ENCODE results near the gene DLG5. TPM values are rescaled to one million over a fixed set of nuclear protein-coding genes. Genes with fewer than 3 reads are reported as not detected.

The DLG5 gene
- polyA plus RNA-seq, 6 donors from 2014 or later: 0.09 TPM; not detected in 5

GRCh38 chr10:77939561-77940001, 13.0 kb upstream of the DLG5 start:
- ATAC-seq (ENCODE audit: low read depth in 2 of 2) (no peak), DNase-seq (no peak)
- H3K36me3 Mint-ChIP-seq: no peaks in the 10 kb centered on the region
- no peaks in the 10 kb centered on the region for H3K4me1 Mint-ChIP-seq
- H3K9me3 Mint-ChIP-seq: peaks cover 0 to 4% (median 0%) of the 10 kb centered on the region in 7 donors
- H3K27me3 Mint-ChIP-seq: peaks cover 3 to 24% (median 24%) of the 10 kb centered on the region in 3 donors
- no peak overlapping the region for H3K27ac Mint-ChIP-seq
- H3K4me3 Mint-ChIP-seq: no peak overlapping the region

DNA sequence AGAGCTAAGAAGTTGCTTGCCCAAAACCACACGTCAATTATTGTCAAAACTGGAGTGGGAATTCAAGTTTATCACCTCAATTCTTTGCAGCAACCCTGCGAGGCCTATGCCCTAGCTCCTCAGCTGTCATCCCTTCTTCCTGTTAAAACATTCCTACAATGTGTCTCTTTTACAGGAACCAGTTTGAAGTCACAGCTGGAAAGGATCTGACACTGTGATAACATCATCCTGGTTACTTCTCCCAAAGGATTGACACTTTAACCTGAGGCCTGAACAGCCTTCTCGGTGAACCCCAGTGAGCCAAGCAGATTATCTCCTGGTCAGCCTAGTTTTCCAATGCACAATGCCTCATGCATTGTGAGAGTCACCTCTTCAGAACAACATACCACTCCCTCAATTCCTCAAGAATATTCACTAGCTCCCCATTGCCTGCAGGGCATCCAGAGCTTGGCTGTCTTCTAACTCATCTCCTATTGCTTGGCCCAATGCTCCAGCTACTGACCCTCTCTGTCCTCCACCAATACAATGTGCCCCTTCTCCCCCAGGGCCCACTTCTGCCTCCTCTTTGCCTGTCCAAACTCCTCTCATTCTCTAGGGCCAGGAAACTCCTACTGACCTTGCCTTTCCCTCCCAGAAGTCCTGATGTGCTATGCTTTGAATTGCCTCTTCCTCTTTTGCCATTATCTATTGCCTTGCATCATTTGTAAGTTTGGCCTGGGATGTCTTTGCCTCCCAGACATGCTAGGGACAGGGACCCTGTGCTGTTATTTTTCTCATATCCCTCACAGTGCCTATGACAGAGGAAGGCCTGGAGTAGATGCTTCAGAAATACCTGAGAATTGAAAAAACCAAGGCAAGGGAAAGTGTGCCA, 10.4 kb upstream of the DLG5 start:
- Mint-ChIP-seq H3K4me3 (no peak overlapping the region), H3K4me1 (no peaks in the 10 kb centered on the region), H3K27me3 (peaks cover 0 to 14% (median 12%) of the 10 kb centered on the region in 3 donors), H3K27ac (no peak overlapping the region), H3K9me3 (no peaks in the 10 kb centered on the region), H3K36me3 (no peaks in the 10 kb centered on the region)
- ATAC-seq (ENCODE audit: low read depth in 2 of 2): no peak
- DNase-seq: no peak

- peaks cover 0 to 7% (median 0%) of the 10 kb centered on the region in 3 donors for H3K4me1 Mint-ChIP-seq
- peaks cover 31 to 37% (median 35%) of the 10 kb centered on the region in 3 donors for H3K27me3 Mint-ChIP-seq
- no peak overlapping the region for H3K27ac Mint-ChIP-seq
- no peak overlapping the region for H3K4me3 Mint-ChIP-seq
- no peak for DNase-seq
- peaks cover 0 to 4% of the 10 kb centered on the region in 2 donors for H3K36me3 Mint-ChIP-seq
- no peak for ATAC-seq (ENCODE audit: low read depth in 2 of 2)
- H3K9me3 Mint-ChIP-seq: peaks cover 0 to 11% (median 3%) of the 10 kb centered on the region in 7 donors
Measured at GRCh38 chr10:77932016-77932715, 5.6 kb upstream of the DLG5 start.

DNA sequence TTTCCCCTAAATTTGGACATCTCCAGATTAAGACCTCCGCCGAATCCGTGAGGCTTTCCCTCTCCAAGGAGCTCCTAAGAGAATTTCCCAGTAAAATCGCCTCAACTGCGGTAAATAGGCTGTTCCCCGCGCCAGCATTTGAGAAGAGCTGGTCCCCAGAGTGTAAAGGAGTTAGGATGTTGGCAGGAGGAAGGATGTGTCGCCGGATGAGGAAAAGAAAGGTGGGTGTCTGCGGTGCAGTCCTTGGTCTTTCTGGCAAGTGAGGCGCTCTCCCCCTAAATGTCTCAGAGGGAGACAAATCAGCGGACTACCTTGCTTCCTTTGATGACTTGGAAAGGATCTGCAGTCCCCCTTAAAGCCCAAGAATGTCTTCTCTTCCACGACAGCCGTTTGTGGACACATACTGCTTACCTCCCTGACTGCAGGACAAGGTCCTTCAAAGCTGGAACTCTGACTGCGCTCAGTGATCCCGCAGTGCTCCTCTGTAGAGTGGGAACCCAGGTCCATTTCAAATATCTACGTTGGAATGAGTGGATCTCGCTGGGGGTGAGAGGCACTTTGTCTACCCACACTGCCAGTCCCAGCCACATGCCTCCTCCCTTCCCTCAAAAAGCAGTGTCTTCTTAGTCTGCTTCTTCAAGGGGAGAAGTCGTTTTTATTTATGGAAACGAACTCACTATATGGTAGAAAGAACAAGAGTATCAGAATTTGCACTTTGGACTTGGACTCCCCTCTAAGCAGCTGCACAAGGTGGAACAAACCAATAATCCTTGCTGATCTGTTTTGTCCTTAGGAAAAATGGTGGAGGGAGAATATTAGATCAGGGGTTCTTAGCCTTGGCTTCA, 1.1 kb upstream of the DLG5 start:
- Mint-ChIP-seq H3K4me1 (peaks cover 4 to 15% (median 7%) of the 10 kb centered on the region in 3 donors), H3K27me3 (peaks cover 51 to 67% (median 66%) of the 10 kb centered on the region in 3 donors), H3K4me3 (peak overlapping the region; percentile 51 to 88 (median 76)), H3K27ac (no peak overlapping the region), H3K36me3 (peaks cover 0 to 4% of the 10 kb centered on the region in 2 donors), H3K9me3 (peaks cover 0 to 11% (median 3%) of the 10 kb centered on the region in 7 donors)
- no peak for ATAC-seq (ENCODE audit: low read depth in 2 of 2)
- no peak for DNase-seq

DNA sequence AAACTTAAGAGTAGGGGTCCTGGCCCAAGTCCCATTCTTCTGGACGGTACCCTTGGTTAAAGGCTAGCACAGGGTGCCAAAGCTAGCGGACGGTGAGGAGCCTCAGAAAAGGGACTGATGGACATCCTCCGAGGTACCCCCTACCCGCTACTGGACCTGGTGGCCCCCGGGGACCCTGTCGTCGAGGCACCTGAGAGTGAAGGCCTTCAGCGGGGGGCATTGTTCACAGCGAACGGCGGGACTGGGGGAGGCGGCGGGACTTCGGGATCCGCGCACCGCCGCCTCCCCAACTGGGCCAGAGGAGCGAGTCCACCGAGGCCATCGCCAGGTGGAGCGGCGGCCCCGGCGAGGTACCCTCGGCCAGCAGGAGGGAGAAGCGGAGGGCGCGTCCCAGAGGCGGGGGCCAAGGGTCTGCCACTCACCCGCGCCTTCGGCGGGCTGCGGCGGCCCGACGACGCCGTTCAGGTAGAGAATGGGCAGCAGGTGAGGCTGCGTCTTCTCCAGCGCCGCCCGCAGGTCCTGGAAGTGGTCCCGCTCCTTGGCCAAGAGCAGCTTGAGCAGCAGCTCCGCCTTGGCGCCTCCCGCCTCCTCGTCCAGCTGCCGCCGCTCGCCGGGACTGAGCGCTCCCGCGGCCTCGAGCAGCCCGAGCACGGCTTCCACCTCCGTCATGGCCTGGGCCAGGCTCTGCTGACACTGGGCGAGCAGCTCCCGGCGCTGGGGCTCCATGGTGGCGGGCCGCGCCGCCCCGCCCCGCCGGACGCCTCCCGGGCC, 575 bp downstream of the DLG5 start:
- peaks cover 47 to 73% (median 64%) of the 10 kb centered on the region in 3 donors for H3K27me3 Mint-ChIP-seq
- peak overlapping the region in 7 of 8 donors; percentile 10 to 90 (median 65) for H3K4me3 Mint-ChIP-seq
- H3K9me3 Mint-ChIP-seq: peaks cover 0 to 11% (median 3%) of the 10 kb centered on the region in 7 donors
- DNase-seq (no peak), ATAC-seq (ENCODE audit: low read depth in 2 of 2) (peak; percentile 18 to 37)
- no peak overlapping the region for H3K27ac Mint-ChIP-seq
- H3K36me3 Mint-ChIP-seq: peaks cover 0 to 4% of the 10 kb centered on the region in 2 donors
- peaks cover 4 to 15% (median 7%) of the 10 kb centered on the region in 3 donors for H3K4me1 Mint-ChIP-seq

DNA sequence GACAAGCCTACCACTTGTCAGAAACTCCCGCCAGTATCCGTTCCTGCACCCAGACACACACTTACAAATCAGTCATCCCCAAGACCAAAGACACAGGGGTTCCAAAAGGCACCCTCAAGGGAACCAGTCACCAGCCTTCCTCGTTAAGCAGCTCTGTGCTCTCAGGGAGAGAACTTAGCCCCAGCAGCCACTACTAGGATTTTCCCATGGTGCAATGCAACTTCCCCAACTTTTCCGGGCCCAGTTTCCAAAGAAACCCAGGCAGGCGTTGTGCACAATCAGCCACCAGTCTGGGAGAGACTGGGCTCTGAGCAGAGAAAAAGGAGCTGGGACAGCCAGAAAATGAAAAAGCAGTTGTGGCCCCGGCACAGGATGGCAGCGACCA, 1.2 kb downstream of the DLG5 start:
- Mint-ChIP-seq H3K9me3 (peaks cover 0 to 11% (median 3%) of the 10 kb centered on the region in 7 donors), H3K36me3 (peaks cover 0 to 4% of the 10 kb centered on the region in 2 donors), H3K4me3 (peak overlapping the region in 7 of 8 donors; percentile 10 to 90 (median 65)), H3K27ac (peak overlapping the region in 1 of 6 donors; percentile 11), H3K27me3 (peaks cover 53 to 76% (median 70%) of the 10 kb centered on the region in 3 donors), H3K4me1 (peaks cover 4 to 15% (median 7%) of the 10 kb centered on the region in 3 donors)
- no peak for ATAC-seq (ENCODE audit: low read depth in 2 of 2)
- no peak for DNase-seq

DNA sequence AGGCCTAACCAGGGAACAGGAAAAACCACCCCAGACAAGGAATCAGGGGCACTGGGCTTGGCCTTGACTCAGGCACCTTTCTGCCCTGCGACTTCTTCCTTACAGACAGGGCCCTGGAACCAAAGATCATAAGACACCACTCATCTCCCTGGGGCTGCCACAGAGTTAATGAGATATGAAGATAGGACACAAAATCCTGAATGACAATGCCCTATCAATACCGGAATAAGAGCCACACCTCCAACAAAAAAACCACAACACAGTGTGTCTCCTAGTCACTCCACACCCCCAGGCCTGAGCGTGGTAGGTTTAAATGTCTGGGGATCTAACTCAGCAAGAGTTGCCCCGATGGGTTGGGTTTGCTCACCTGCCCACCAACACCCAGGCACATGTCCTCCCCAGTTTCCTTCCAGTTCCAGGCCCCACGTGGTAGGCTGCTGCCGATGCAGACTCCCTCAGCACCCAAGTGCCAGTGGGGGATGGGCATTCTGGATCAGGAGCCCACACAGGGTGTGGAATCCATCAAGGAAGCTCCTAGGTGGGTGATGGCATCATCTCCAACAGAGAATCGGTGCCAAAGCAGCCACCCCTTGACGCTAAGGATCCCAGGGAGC, 3.9 kb downstream of the DLG5 start:
- no peak for DNase-seq
- H3K36me3 Mint-ChIP-seq: no peaks in the 10 kb centered on the region
- H3K27me3 Mint-ChIP-seq: peaks cover 41 to 55% (median 49%) of the 10 kb centered on the region in 3 donors
- ATAC-seq (ENCODE audit: low read depth in 2 of 2): no peak
- H3K27ac Mint-ChIP-seq: no peak overlapping the region
- peak overlapping the region in 1 of 8 donors; percentile 42 for H3K4me3 Mint-ChIP-seq
- H3K4me1 Mint-ChIP-seq: peaks cover 4 to 13% (median 7%) of the 10 kb centered on the region in 3 donors
- H3K9me3 Mint-ChIP-seq: no peaks in the 10 kb centered on the region

DNA sequence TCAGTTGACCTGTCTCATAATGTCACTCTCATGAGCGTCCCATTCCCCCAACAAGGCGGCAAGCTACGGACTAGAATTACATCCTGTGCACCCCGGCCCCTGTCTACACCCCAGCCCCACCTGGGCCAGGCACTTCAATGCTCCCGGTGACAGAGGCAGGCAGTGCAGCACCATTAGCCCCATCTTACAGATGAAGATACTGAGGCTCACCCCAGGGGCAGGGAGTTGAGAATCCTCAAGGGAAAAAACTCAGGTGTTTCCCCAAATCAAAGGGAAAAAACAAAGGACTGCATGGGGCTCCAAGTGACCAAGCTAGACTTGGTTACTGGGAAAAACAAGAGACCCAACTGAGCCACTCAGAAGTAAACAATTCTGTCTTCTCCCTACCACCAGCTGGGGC, 4.5 kb downstream of the DLG5 start:
- Mint-ChIP-seq H3K27me3 (peaks cover 35 to 55% (median 43%) of the 10 kb centered on the region in 3 donors), H3K9me3 (no peaks in the 10 kb centered on the region), H3K4me1 (peaks cover 4 to 8% (median 7%) of the 10 kb centered on the region in 3 donors), H3K4me3 (no peak overlapping the region), H3K36me3 (no peaks in the 10 kb centered on the region), H3K27ac (no peak overlapping the region)
- DNase-seq (no peak), ATAC-seq (ENCODE audit: low read depth in 2 of 2) (no peak)

- Mint-ChIP-seq H3K27me3 (peaks cover 35 to 56% (median 42%) of the 10 kb centered on the region in 3 donors), H3K36me3 (no peaks in the 10 kb centered on the region), H3K4me1 (peaks cover 4 to 8% (median 7%) of the 10 kb centered on the region in 3 donors), H3K9me3 (no peaks in the 10 kb centered on the region), H3K27ac (peak overlapping the region in 1 of 6 donors; percentile 43), H3K4me3 (no peak overlapping the region)
- DNase-seq: no peak
- no peak for ATAC-seq (ENCODE audit: low read depth in 2 of 2)
Measured at GRCh38 chr10:77921395-77921794, 5.2 kb downstream of the DLG5 start.

GRCh38 chr10:77920495-77920894, 6.1 kb downstream of the DLG5 start:
- peaks cover 35 to 54% (median 39%) of the 10 kb centered on the region in 3 donors for H3K27me3 Mint-ChIP-seq
- ATAC-seq (ENCODE audit: low read depth in 2 of 2): no peak
- H3K4me1 Mint-ChIP-seq: peaks cover 4 to 6% (median 6%) of the 10 kb centered on the region in 3 donors
- H3K9me3 Mint-ChIP-seq: no peaks in the 10 kb centered on the region
- no peak overlapping the region for H3K27ac Mint-ChIP-seq
- H3K36me3 Mint-ChIP-seq: no peaks in the 10 kb centered on the region
- no peak for DNase-seq
- H3K4me3 Mint-ChIP-seq: no peak overlapping the region

- Mint-ChIP-seq H3K36me3 (no peaks in the 10 kb centered on the region), H3K4me1 (no peaks in the 10 kb centered on the region), H3K27me3 (peaks cover 29 to 47% (median 32%) of the 10 kb centered on the region in 3 donors), H3K27ac (no peak overlapping the region), H3K4me3 (no peak overlapping the region), H3K9me3 (no peaks in the 10 kb centered on the region)
- DNase-seq: no peak
- no peak for ATAC-seq (ENCODE audit: low read depth in 2 of 2)
Measured at GRCh38 chr10:77919713-77920108, 6.8 kb downstream of the DLG5 start.
